Loucy (cell line): ENCODE data around the gene EML1.

Experiments used
- H2AFZ ChIP-seq: fragments of 200-600 bp; sonication (generic); 2 replicates; pipeline ENCODE4 v1.6.0; 2016; ENCODE audit warnings: antibody characterized with exemption, mild to moderate bottlenecking, low read length, moderate library complexity
- H3F3A ChIP-seq: fragments of 200-600 bp; 2 replicates; pipeline ENCODE4 v1.6.0; 2016; ENCODE audit warnings: antibody characterized with exemption, low read depth, mild to moderate bottlenecking
- H3K27me3 ChIP-seq: fragments of 200-600 bp; sonication (generic); 2 replicates; pipeline ENCODE4 v1.6.1; 2014; ENCODE audit warnings: low read length, mild to moderate bottlenecking; ENCODE audit not compliant: insufficient read depth, poor library complexity, severe bottlenecking
- H3K36me3 ChIP-seq: fragments of 200-600 bp; sonication (generic); 2 replicates; pipeline ENCODE4 v1.6.1; 2016; ENCODE audit warnings: low read length; ENCODE audit not compliant: insufficient read depth
- H3K4me1 ChIP-seq: fragments of 200-600 bp; sonication (generic); 2 replicates; pipeline ENCODE4 v1.5.1; 2014; ENCODE audit warnings: low read length, mild to moderate bottlenecking; ENCODE audit not compliant: insufficient read depth, poor library complexity, severe bottlenecking
- H3K4me2 ChIP-seq: fragments of 200-600 bp; sonication (generic); 2 replicates; pipeline ENCODE4 v1.6.0; 2014; ENCODE audit warnings: antibody characterized with exemption, low read length, low read depth, mild to moderate bottlenecking; ENCODE audit not compliant: poor library complexity, severe bottlenecking
- H3K4me3 ChIP-seq: fragments of 200-600 bp; sonication (generic); 2 replicates; pipeline ENCODE4 v1.5.1; 2014; ENCODE audit warnings: low read length, mild to moderate bottlenecking, mixed read lengths; ENCODE audit not compliant: poor library complexity, severe bottlenecking
- H3K79me2 ChIP-seq: fragments of 200-600 bp; sonication (generic); 2 replicates; pipeline ENCODE4 v1.6.1; 2014; ENCODE audit warnings: low read length; ENCODE audit not compliant: insufficient read depth
- H3K9ac ChIP-seq: fragments of 200-600 bp; sonication (generic); 2 replicates; pipeline ENCODE4 v1.6.0; 2014; ENCODE audit warnings: mild to moderate bottlenecking, low read depth, low read length, moderate library complexity; ENCODE audit not compliant: poor library complexity, severe bottlenecking
- H3K9me2 ChIP-seq: fragments of 200-600 bp; sonication (generic); replicated peaks from 2 replicates; pipeline ENCODE4 v1.6.1; 2016; ENCODE audit warnings: low read depth, low read length, mixed read lengths
- H3K9me3 ChIP-seq: fragments of 200-600 bp; sonication (generic); 2 replicates; pipeline ENCODE4 v1.6.1; 2014; ENCODE audit warnings: mild to moderate bottlenecking, antibody characterized with exemption, low read length, low read depth; ENCODE audit not compliant: insufficient read depth
- H4K20me1 ChIP-seq: fragments of 200-600 bp; sonication (generic); 2 replicates; pipeline ENCODE4 v1.6.0; 2014; ENCODE audit warnings: antibody characterized with exemption, low read length, mild to moderate bottlenecking; ENCODE audit not compliant: insufficient read depth, poor library complexity, severe bottlenecking
- CTCF ChIP-seq: fragments of 200-600 bp; sonication (generic); conservative IDR thresholded peaks from 2 replicates; pipeline ENCODE4 v1.5.1; 2014; ENCODE audit warnings: mild to moderate bottlenecking, antibody characterized with exemption, low read length
- EZH2phosphoT487 ChIP-seq: fragments of 200-600 bp; IDR thresholded peaks from 2 replicates; pipeline ENCODE4 v1.6.1; 2018; ENCODE audit warnings: antibody characterized with exemption, mild to moderate bottlenecking, moderate library complexity, borderline replicate concordance

EML1 gene

GRCh38 chr14:99748529-99748928 lies 44.7 kb upstream of the EML1 start:
- TF ChIP-seq CTCF (no peak), EZH2phosphoT487 (no peak)
- peaks cover 19% of the 10 kb centered on the region for H3K4me1 ChIP-seq
- H3K79me2 ChIP-seq: no peaks in the 10 kb centered on the region
- H3K9me2 ChIP-seq: no peaks in the 10 kb centered on the region
- H3F3A ChIP-seq: no peaks in the 10 kb centered on the region
- H3K9ac ChIP-seq: no peak overlapping the region
- no peaks in the 10 kb centered on the region for H3K27me3 ChIP-seq
- no peaks in the 10 kb centered on the region for H3K9me3 ChIP-seq
- no peak overlapping the region for H3K4me3 ChIP-seq
- no peak overlapping the region for H3K4me2 ChIP-seq
- no peaks in the 10 kb centered on the region for H3K36me3 ChIP-seq
- no peaks in the 10 kb centered on the region for H4K20me1 ChIP-seq
- no peak overlapping the region for H2AFZ ChIP-seq

- H3K27me3 ChIP-seq: no peaks in the 10 kb centered on the region
- H3K9me3 ChIP-seq: no peaks in the 10 kb centered on the region
- H3K9me2 ChIP-seq: no peaks in the 10 kb centered on the region
- TF ChIP-seq EZH2phosphoT487: no peak
- 0 out of 2 replicates have a peak, but pooled peaks have one; percentile 33 for TF ChIP-seq CTCF
- H3K79me2 ChIP-seq: no peaks in the 10 kb centered on the region
- no peak overlapping the region for H3K9ac ChIP-seq
- no peaks in the 10 kb centered on the region for H4K20me1 ChIP-seq
- no peak overlapping the region for H3K4me3 ChIP-seq
- H2AFZ ChIP-seq: no peak overlapping the region
- peaks cover 25% of the 10 kb centered on the region for H3K4me1 ChIP-seq
- H3K36me3 ChIP-seq: no peaks in the 10 kb centered on the region
- no peak overlapping the region for H3K4me2 ChIP-seq
- no peaks in the 10 kb centered on the region for H3F3A ChIP-seq
Measured at GRCh38 chr14:99749142-99749541, 44.1 kb upstream of the EML1 start.

- no peak overlapping the region for H3K4me3 ChIP-seq
- TF ChIP-seq EZH2phosphoT487 (no peak), CTCF (no peak)
- H3K9ac ChIP-seq: no peak overlapping the region
- no peak overlapping the region for H3K4me2 ChIP-seq
- no peaks in the 10 kb centered on the region for H3K27me3 ChIP-seq
- no peaks in the 10 kb centered on the region for H3K9me3 ChIP-seq
- no peaks in the 10 kb centered on the region for H3K36me3 ChIP-seq
- H3K9me2 ChIP-seq: no peaks in the 10 kb centered on the region
- H2AFZ ChIP-seq: no peak overlapping the region
- no peaks in the 10 kb centered on the region for H3F3A ChIP-seq
- H3K4me1 ChIP-seq: peaks cover 28% of the 10 kb centered on the region
- H3K79me2 ChIP-seq: no peaks in the 10 kb centered on the region
- H4K20me1 ChIP-seq: no peaks in the 10 kb centered on the region
Measured at GRCh38 chr14:99749763-99750715, 43.2 kb upstream of the EML1 start.
